Panc1 (cell line): ENCODE data around the gene MITF. TPM values are rescaled to one million over a fixed set of nuclear protein-coding genes. Genes with fewer than 3 reads are reported as not detected.

Source experiments
- ATAC-seq: fragments of 200-7000 bp; cut with Tn5 transposase; 2 replicates; pipeline ENCODE4 v1.9.1; 2020; ENCODE audit warnings: mild to moderate bottlenecking, moderate library complexity
- BruUV-seq: library from RNA; stranded (reverse); fragments of 400-500 nt; replicated peaks from 2 replicates; lab custom pipeline; 2021; lab: Mats Ljungman, UMichigan
- CTCF ChIA-PET: fragments of 300-600 bp; sonication (Branson Sonifier 250); formaldehyde crosslinking; loops from one replicate; lab custom pipeline; 2022; ENCODE audit warnings: antibody characterized with exemption; lab: Charles Lee
- POLR2A ChIA-PET: fragments of 300-600 bp; sonication (Branson Sonifier 250); formaldehyde crosslinking; loops from one replicate; lab custom pipeline; 2022; ENCODE audit warnings: antibody characterized with exemption; lab: Charles Lee
- DNase-seq: peaks from one replicate; pipeline ENCODE4 v3.0.0-alpha.2; 2010; ENCODE audit warnings: low read depth, low spot score
- H3K27ac ChIP-seq: 2 replicates; pipeline ENCODE4 v1.5.1; 2011; ENCODE audit warnings: mild to moderate bottlenecking, low read length, inconsistent platforms
- H3K27me3 ChIP-seq: fragments of 200-500 bp; sonication (Bioruptor generic); 2 replicates; pipeline ENCODE4 v1.6.0; 2014; ENCODE audit warnings: low read length, inconsistent platforms; ENCODE audit not compliant: control insufficient read depth, insufficient read depth
- H3K36me3 ChIP-seq: fragments of 200-500 bp; sonication (Bioruptor generic); 2 replicates; pipeline ENCODE4 v1.5.1; 2014; ENCODE audit warnings: inconsistent platforms, mild to moderate bottlenecking, low read length, moderate library complexity; ENCODE audit not compliant: control insufficient read depth, insufficient read depth
- H3K4me1 ChIP-seq: 2 replicates; pipeline ENCODE4 v1.5.1; 2011; ENCODE audit warnings: inconsistent platforms, mild to moderate bottlenecking, low read length, moderate library complexity; ENCODE audit not compliant: control insufficient read depth, insufficient read depth
- H3K4me3 ChIP-seq, 2 experiments: 2 replicates each; pipeline ENCODE4 v1.5.1; 2011 to 2012; ENCODE audit warnings: low read depth in 2 of 2, low read length in 2 of 2, mild to moderate bottlenecking in 2 of 2, inconsistent platforms in 1 of 2, moderate library complexity in 1 of 2
- H3K9me3 ChIP-seq: fragments of 200-500 bp; sonication (Bioruptor generic); 2 replicates; pipeline ENCODE4 v1.5.1; 2014; ENCODE audit warnings: low read depth, mild to moderate bottlenecking, inconsistent platforms, low read length, moderate library complexity; ENCODE audit not compliant: control insufficient read depth, insufficient read depth
- POLR2AphosphoS5 ChIP-seq: IDR thresholded peaks from 2 replicates; pipeline ENCODE4 v1.6.1; 2012; ENCODE audit warnings: mild to moderate bottlenecking, low read depth, low read length, moderate library complexity
- REST ChIP-seq, 2 experiments: IDR thresholded peaks; 2 replicates each; pipeline ENCODE4 v1.6.1; 2011 to 2012; ENCODE audit warnings: low read depth in 2 of 2, control low read depth in 1 of 2, low read length in 1 of 2, mild to moderate bottlenecking in 1 of 2, moderate library complexity in 1 of 2; ENCODE audit not compliant: insufficient read depth in 1 of 2
- SIN3A ChIP-seq: IDR thresholded peaks from 2 replicates; pipeline ENCODE4 v1.6.1; 2012; ENCODE audit warnings: low read depth, mild to moderate bottlenecking, low read length, moderate library complexity, borderline replicate concordance; ENCODE audit not compliant: insufficient read depth
- TCF7L2 ChIP-seq: IDR thresholded peaks from 2 replicates; pipeline ENCODE4 v1.6.1; 2011; ENCODE audit warnings: mild to moderate bottlenecking, low read depth, low read length, inconsistent platforms
- in situ Hi-C: cut with HindIII; loops from 2 replicates; pipeline ENCODE4 v1.10.0; 2016; ENCODE audit warnings: low sequenced_read_pairs, low pct_unique_long_range_greater_than_20kb
- intact Hi-C: fragments of 100-400 bp; cut with micrococcal nuclease; formaldehyde crosslinking; loops from one replicate; pipeline ENCODE4 v1.10.0; 2022; ENCODE audit not compliant: unreplicated experiment
- total RNA-seq: library from RNA; stranded (reverse); gene quantifications from one replicate; pipeline ENCODE4 v1.2.1, GENCODE V29; 2021; ENCODE audit not compliant: unreplicated experiment
- TF ChIP-seq, protein P1 (sequence below): fragments of 450-650 bp; IDR thresholded peaks from 2 replicates; pipeline ENCODE4 v1.5.1; 2017; ENCODE audit warnings: mild to moderate bottlenecking

MITF gene
- total RNA-seq, 1 experiment from 2014 or later = 10.8 TPM

DNA sequence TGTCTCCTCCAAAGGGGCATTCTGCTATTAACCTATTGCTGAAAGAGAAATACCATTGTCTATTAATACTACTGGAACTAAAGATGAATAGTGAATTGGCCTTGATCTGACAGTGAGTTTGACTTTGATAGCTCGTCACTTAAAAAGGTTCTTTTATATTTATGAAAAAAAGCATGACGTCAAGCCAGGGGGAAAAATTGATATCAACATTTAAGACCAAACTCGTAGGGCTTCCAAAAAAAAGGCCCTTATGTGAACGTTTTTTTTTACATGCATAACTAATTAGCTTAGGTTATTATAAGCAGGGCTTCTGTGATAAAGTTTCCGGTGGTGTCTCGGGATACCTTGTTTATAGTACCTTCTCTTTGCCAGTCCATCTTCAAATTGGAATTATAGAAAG, 197.0 kb downstream of the MITF start:
- ATAC-seq (no peak), DNase-seq (no peak)
- intact Hi-C loops = no loop called here
- BruUV-seq = no TSS peak
- Histone ChIP-seq H3K36me3 (no peaks in the 10 kb centered on the region), H3K9me3 (no peaks in the 10 kb centered on the region), H3K4me3 (no peak overlapping the region), H3K4me1 (no peaks in the 10 kb centered on the region), H3K27ac (no peak overlapping the region), H3K27me3 (no peaks in the 10 kb centered on the region)
- ChIA-PET CTCF (no interaction called here), POLR2A (no interaction called here)
- in situ Hi-C loops = no loop called here
- TF ChIP-seq, protein P1, sequence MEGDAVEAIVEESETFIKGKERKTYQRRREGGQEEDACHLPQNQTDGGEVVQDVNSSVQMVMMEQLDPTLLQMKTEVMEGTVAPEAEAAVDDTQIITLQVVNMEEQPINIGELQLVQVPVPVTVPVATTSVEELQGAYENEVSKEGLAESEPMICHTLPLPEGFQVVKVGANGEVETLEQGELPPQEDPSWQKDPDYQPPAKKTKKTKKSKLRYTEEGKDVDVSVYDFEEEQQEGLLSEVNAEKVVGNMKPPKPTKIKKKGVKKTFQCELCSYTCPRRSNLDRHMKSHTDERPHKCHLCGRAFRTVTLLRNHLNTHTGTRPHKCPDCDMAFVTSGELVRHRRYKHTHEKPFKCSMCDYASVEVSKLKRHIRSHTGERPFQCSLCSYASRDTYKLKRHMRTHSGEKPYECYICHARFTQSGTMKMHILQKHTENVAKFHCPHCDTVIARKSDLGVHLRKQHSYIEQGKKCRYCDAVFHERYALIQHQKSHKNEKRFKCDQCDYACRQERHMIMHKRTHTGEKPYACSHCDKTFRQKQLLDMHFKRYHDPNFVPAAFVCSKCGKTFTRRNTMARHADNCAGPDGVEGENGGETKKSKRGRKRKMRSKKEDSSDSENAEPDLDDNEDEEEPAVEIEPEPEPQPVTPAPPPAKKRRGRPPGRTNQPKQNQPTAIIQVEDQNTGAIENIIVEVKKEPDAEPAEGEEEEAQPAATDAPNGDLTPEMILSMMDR = no peak
- TF ChIP-seq TCF7L2 (no peak), REST (IDR thresholded peaks at IDR 0.05; ENCODE audit: insufficient read depth in 1 of 2, low read depth in 2 of 2, low read length in 1 of 2) (no peak), SIN3A (no peak), POLR2AphosphoS5 (no peak)

GRCh38 chr3:69938061-69938460, 198.8 kb downstream of the MITF start:
- DNase-seq (no peak), ATAC-seq (no peak)
- in situ Hi-C loops = no loop called here
- Histone ChIP-seq H3K4me1 (no peaks in the 10 kb centered on the region), H3K27me3 (no peaks in the 10 kb centered on the region), H3K27ac (no peak overlapping the region), H3K4me3 (no peak overlapping the region), H3K36me3 (no peaks in the 10 kb centered on the region), H3K9me3 (no peaks in the 10 kb centered on the region)
- POLR2A ChIA-PET = no interaction called here
- intact Hi-C loops = no loop called here
- no peak for TF ChIP-seq POLR2AphosphoS5
- no peak for TF ChIP-seq REST (IDR thresholded peaks at IDR 0.05; ENCODE audit: insufficient read depth in 1 of 2, low read depth in 2 of 2, low read length in 1 of 2)
- TF ChIP-seq SIN3A = no peak
- no peak for TF ChIP-seq TCF7L2
- TF ChIP-seq, protein P1 = no peak
- CTCF ChIA-PET = no interaction called here
- no TSS peak for BruUV-seq
